Activated T-cell treated with anti-CD3 and anti-CD28 coated beads for 1 hour (primary cell): ENCODE measurements around the gene ZNF546.

ENCODE experiments used
- DNase-seq: peaks from one replicate; pipeline ENCODE4 v3.0.0-alpha.2; 2020; ENCODE audit warnings: low read depth

ZNF546 gene

DNA sequence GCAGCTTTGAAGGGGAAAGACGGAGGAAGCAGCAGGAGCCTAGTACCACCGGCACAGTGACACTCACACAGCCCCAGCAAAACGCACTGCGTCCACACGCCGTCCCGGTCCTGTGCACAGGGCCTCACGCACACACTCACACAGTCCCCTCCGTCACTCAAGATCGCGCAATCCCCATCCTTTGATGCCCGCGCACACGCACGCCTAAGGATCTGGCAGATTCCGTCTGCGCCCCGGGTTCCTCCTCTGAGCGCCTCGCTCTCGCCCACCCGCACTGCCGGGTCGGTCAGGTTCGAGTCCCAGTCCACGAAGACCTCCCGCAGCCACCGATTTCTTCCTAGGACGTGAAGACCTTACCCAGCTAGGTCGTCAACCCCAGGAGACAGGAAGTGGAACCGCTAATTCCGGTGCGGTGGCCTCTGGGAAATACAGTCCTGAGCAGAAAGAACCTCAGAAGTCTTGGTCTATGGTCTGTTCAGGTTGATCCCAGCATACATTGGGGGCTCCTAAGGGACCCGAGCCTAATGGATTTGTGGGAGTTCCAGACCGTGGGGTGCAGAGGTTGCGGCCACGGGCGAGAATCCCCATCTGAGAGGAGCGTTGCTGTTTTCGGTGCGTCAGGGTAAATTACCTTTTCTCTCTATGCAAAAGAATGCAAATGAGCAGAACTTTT, 59.1 kb downstream of the ZNF546 start, which contains the start of gene ZNF780B:
Gene ZNF780B, minus strand, starts transcription at position 400 of the 673 bp plus-strand sequence. CDS start 5,899 bp downstream, outside the sequence.
- DNase-seq = peak; percentile 58

DNA sequence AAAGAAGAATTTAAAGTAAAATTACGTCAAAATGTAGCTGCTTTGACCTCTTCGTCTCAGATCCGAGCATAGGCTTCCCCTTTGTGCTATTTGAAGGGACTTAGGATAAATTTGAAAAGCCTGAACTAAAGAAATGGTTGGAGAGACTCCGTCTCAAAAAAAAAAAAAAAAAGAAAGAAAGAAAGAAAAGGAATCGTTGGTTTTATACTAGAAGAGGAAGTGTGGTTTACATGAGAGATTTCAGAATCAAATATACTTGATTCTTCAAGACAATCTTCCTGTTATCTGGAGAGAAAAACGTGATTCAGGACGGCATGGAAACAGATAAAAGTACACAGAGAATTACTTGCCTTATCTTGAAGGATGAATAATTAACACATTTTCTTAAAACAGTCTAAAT, 59.6 kb downstream of the ZNF546 start:
- DNase-seq = no peak

DNA sequence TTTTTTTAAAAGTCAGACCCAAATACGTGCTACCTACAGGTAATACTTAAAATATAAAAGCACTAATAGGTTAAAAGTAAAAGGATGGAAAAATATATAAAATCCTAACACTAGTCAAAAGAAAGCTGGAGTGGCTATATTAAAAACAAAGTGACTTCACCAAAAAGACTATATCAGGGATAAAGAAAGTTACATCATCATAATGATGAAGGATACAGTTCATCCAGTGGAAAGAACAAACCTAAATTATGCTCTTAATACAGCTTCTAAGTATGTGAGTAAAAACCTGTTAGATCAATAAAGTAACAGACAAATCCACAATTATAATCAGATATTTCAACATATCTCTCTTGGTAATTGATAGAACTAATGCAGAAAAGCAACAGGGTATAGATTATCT, 60.3 kb downstream of the ZNF546 start:
- DNase-seq = no peak

DNA sequence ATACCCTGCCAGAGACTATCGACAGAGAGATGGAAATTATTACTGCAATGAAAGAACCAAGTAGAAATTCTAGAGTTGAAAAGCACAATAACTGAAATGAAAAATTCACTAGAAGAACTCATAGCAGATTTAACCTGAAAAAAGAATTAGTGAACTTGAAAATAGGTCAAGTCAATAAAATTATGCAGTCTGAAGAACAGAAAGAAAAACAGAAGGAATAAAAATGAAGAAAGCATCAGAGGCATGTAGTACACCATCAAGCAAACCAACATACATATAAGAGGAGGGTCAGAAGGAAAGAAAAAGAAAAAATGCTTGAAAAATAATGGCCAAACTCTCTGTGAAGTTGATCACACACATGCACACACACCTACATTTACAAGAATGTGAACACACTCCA, 62.8 kb downstream of the ZNF546 start:
- no peak for DNase-seq

DNA sequence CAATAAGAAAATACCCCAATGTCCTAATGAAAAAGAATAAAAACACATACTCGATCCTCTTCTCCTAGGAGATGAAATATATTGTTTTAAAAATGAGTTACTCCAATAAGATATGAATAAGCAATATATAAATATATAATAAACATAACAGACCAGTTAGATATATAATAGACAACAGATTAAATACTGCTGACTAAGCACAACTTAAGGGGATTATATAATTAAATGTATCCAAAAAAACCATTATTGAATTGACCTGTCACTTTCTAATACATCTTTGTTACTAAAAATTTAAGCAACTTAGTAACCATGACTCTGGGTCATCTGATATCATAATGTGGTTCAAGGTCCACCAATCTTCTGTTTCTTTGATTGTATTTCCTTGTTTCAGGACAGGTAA, 73.2 kb downstream of the ZNF546 start:
- no peak for DNase-seq
